Osteoblast (primary cell): ENCODE measurements around the gene ZNF506. TPM values are rescaled to one million over a fixed set of nuclear protein-coding genes. Genes with fewer than 3 reads are reported as not detected.

ENCODE experiments used
- DNase-seq: peaks from one replicate; pipeline ENCODE4 v3.0.0; 2011; ENCODE audit warnings: low spot score, mixed read lengths; ENCODE audit not compliant: insufficient read length; ENCODE audit errors: missing footprints
- H2AFZ ChIP-seq: 2 replicates; pipeline ENCODE4 v1.6.0; 2011; ENCODE audit warnings: mild to moderate bottlenecking, low read length
- H3K27ac ChIP-seq: 2 replicates; pipeline ENCODE4 v1.5.1; 2011; ENCODE audit warnings: mild to moderate bottlenecking, low read depth, low read length, moderate library complexity
- H3K27me3 ChIP-seq: 2 replicates; pipeline ENCODE4 v1.6.0; 2012; ENCODE audit warnings: mild to moderate bottlenecking, control low read depth, inconsistent platforms, low read length, moderate library complexity; ENCODE audit not compliant: insufficient read depth
- H3K36me3 ChIP-seq: 2 replicates; pipeline ENCODE4 v1.5.1; 2011; ENCODE audit warnings: mild to moderate bottlenecking, low read length, control low read depth, moderate library complexity; ENCODE audit not compliant: insufficient read depth
- H3K4me1 ChIP-seq: 2 replicates; pipeline ENCODE4 v1.5.1; 2011; ENCODE audit warnings: mild to moderate bottlenecking, low read length, control low read depth, moderate library complexity; ENCODE audit not compliant: insufficient read depth
- H3K4me2 ChIP-seq: 2 replicates; pipeline ENCODE4 v1.6.0; 2011; ENCODE audit warnings: mild to moderate bottlenecking, low read length; ENCODE audit not compliant: insufficient read depth
- H3K4me3 ChIP-seq: fragments of 200-600 bp; sonication (generic); 3 replicates; pipeline ENCODE4 v1.5.1; 2012; ENCODE audit warnings: mild to moderate bottlenecking, low read length, inconsistent platforms; ENCODE audit not compliant: insufficient read depth
- H3K79me2 ChIP-seq: 2 replicates; pipeline ENCODE4 v1.6.0; 2012; ENCODE audit warnings: mild to moderate bottlenecking, low read length, control low read depth, inconsistent platforms; ENCODE audit not compliant: insufficient read depth
- H3K9me3 ChIP-seq: 2 replicates; pipeline ENCODE4 v1.5.1; 2011; ENCODE audit warnings: low read depth, low read length, control low read depth
- H4K20me1 ChIP-seq: 2 replicates; pipeline ENCODE4 v1.6.0; 2012; ENCODE audit warnings: mild to moderate bottlenecking, low read length, control low read depth; ENCODE audit not compliant: insufficient read depth
- CTCF ChIP-seq: IDR thresholded peaks from 2 replicates; pipeline ENCODE4 v1.5.1; 2011; ENCODE audit warnings: mild to moderate bottlenecking, low read depth, low read length, moderate library complexity; ENCODE audit errors: extremely low read depth
- total RNA-seq: library from RNA; depleted of rRNA; stranded (reverse); fragments of >200 nt; gene quantifications from 2 replicates; pipeline ENCODE4 v1.2.3, GENCODE V29; 2012

ZNF506 gene
- total RNA-seq, 1 donor = 14.8 TPM

GRCh38 chr19:19749117-19749907 is 72.2 kb downstream of the ZNF506 start:
- Histone ChIP-seq H2AFZ (no peak overlapping the region), H3K9me3 (no peaks in the 10 kb centered on the region)
- DNase-seq = peak; percentile 73

GRCh38 chr19:19748249-19748938 is 73.2 kb downstream of the ZNF506 start:
- Histone ChIP-seq H3K4me1 (no peaks in the 10 kb centered on the region), H3K27me3 (no peaks in the 10 kb centered on the region), H3K4me3 (no peak overlapping the region), H3K4me2 (no peak overlapping the region), H3K27ac (no peak overlapping the region), H3K36me3 (no peaks in the 10 kb centered on the region), H3K9me3 (no peaks in the 10 kb centered on the region), H4K20me1 (no peaks in the 10 kb centered on the region), H3K79me2 (no peaks in the 10 kb centered on the region), H2AFZ (no peak overlapping the region)
- no peak for TF ChIP-seq CTCF
- DNase-seq = peak; percentile 39

More at GRCh38 chr19:19749117-19749907, 72.2 kb downstream of the ZNF506 start:
- Histone ChIP-seq H3K36me3 (no peaks in the 10 kb centered on the region), H3K27ac (no peak overlapping the region), H3K4me3 (no peak overlapping the region), H3K4me2 (no peak overlapping the region), H3K79me2 (no peaks in the 10 kb centered on the region), H3K27me3 (no peaks in the 10 kb centered on the region), H3K4me1 (no peaks in the 10 kb centered on the region), H4K20me1 (no peaks in the 10 kb centered on the region)
- no peak for TF ChIP-seq CTCF

GRCh38 chr19:19747357-19748220 is 74.0 kb downstream of the ZNF506 start:
- Histone ChIP-seq H3K4me3 (no peak overlapping the region), H4K20me1 (no peaks in the 10 kb centered on the region), H3K36me3 (no peaks in the 10 kb centered on the region), H3K27ac (no peak overlapping the region), H3K79me2 (no peaks in the 10 kb centered on the region), H3K4me1 (no peaks in the 10 kb centered on the region), H3K4me2 (no peak overlapping the region), H3K27me3 (no peaks in the 10 kb centered on the region), H2AFZ (no peak overlapping the region), H3K9me3 (no peaks in the 10 kb centered on the region)
- peak; percentile 66 for DNase-seq
- TF ChIP-seq CTCF = no peak
